ENCODE results near the gene ZNF586. TPM values are rescaled to one million over a fixed set of nuclear protein-coding genes. Genes with fewer than 3 reads are reported as not detected.

ZNF586 gene
- total RNA-seq, 4 donors from 2014 or later = 11.8 to 16.6 (median 13.0) TPM

- intact Hi-C loops (cut with DNase I) = no loop called here
- peaks cover 0 to 96% (median 60%) of the 10 kb centered on the region in 4 donors for H3K9me3 ChIP-seq
- TF ChIP-seq EP300 (IDR thresholded peaks at IDR 0.05) = no peak
- H3K27me3 ChIP-seq = no peaks in the 10 kb centered on the region
- DNase-seq (ENCODE audit: extremely low spot score) = no peak
- 81% methylated on average over 6 of the region's 6 CpGs for WGBS
- H3K4me1 ChIP-seq = peaks cover 4 to 6% (median 5%) of the 10 kb centered on the region in 4 donors
- H3K27ac ChIP-seq (replicated peaks in 1 of 4) = no peak overlapping the region
- H3K4me3 ChIP-seq = no peak overlapping the region
- H3K36me3 ChIP-seq = peaks cover 60 to 82% (median 80%) of the 10 kb centered on the region in 4 donors
Measured at GRCh38 chr19:57776764-57777296, 7.4 kb downstream of the ZNF586 start.

GRCh38 chr19:57778336-57778735, 8.9 kb downstream of the ZNF586 start:
- intact Hi-C loops (cut with DNase I) = no loop called here
- Histone ChIP-seq H3K36me3 (peaks cover 55 to 73% (median 67%) of the 10 kb centered on the region in 4 donors), H3K27ac (replicated peaks in 1 of 4) (no peak overlapping the region), H3K4me3 (no peak overlapping the region), H3K9me3 (peaks cover 0 to 93% (median 60%) of the 10 kb centered on the region in 4 donors), H3K27me3 (no peaks in the 10 kb centered on the region), H3K4me1 (peaks cover 0 to 5% (median 0%) of the 10 kb centered on the region in 4 donors)
- WGBS = 100% methylated on average over 4 of the region's 4 CpGs
- no peak for TF ChIP-seq CTCF (IDR thresholded peaks at IDR 0.05)
- TF ChIP-seq EP300 (IDR thresholded peaks at IDR 0.05) = no peak
- TF ChIP-seq POLR2AphosphoS5 (IDR thresholded peaks at IDR 0.05) = no peak
- TF ChIP-seq POLR2A (IDR thresholded peaks at IDR 0.05; ENCODE audit: low read depth) = no peak
- DNase-seq (ENCODE audit: extremely low spot score) = no peak

GRCh38 chr19:57779220-57779845, 9.9 kb downstream of the ZNF586 start:
- Histone ChIP-seq H3K27me3 (no peaks in the 10 kb centered on the region), H3K4me3 (no peak overlapping the region), H3K27ac (replicated peaks in 1 of 4) (no peak overlapping the region), H3K9me3 (peaks cover 0 to 86% (median 57%) of the 10 kb centered on the region in 4 donors), H3K36me3 (peaks cover 55 to 70% (median 64%) of the 10 kb centered on the region in 4 donors), H3K4me1 (no peaks in the 10 kb centered on the region)
- WGBS = 97% methylated on average over 10 of the region's 10 CpGs
- intact Hi-C loops (cut with DNase I) = no loop called here
- TF ChIP-seq POLR2A (IDR thresholded peaks at IDR 0.05; ENCODE audit: low read depth) (no peak), EP300 (IDR thresholded peaks at IDR 0.05) (no peak), POLR2AphosphoS5 (IDR thresholded peaks at IDR 0.05) (no peak), CTCF (IDR thresholded peaks at IDR 0.05) (no peak)
- no peak for DNase-seq (ENCODE audit: extremely low spot score)

- 91% methylated on average over 32 of the region's 38 CpGs for WGBS
- no peak overlapping the region for H3K27ac ChIP-seq (replicated peaks in 1 of 4)
Measured at GRCh38 chr19:57786286-57786685, 16.8 kb downstream of the ZNF586 start.

GRCh38 chr19:57786906-57787305, 17.4 kb downstream of the ZNF586 start:
- Histone ChIP-seq H3K36me3 (peaks cover 15 to 52% (median 30%) of the 10 kb centered on the region in 4 donors), H3K4me1 (no peaks in the 10 kb centered on the region), H3K27me3 (no peaks in the 10 kb centered on the region), H3K27ac (replicated peaks in 1 of 4) (no peak overlapping the region), H3K4me3 (no peak overlapping the region), H3K9me3 (peaks cover 0 to 61% (median 30%) of the 10 kb centered on the region in 4 donors)
- DNase-seq (ENCODE audit: extremely low spot score) = no peak
- WGBS = 88% methylated on average over 5 of the region's 5 CpGs
- TF ChIP-seq POLR2A (IDR thresholded peaks at IDR 0.05; ENCODE audit: low read depth) (no peak), EP300 (IDR thresholded peaks at IDR 0.05) (no peak), POLR2AphosphoS5 (IDR thresholded peaks at IDR 0.05) (no peak), CTCF (IDR thresholded peaks at IDR 0.05) (no peak)
- intact Hi-C loops (cut with DNase I) = no loop called here

More at GRCh38 chr19:57786286-57786685, 16.8 kb downstream of the ZNF586 start:
- Histone ChIP-seq H3K4me3 (no peak overlapping the region), H3K4me1 (no peaks in the 10 kb centered on the region), H3K9me3 (peaks cover 0 to 66% (median 30%) of the 10 kb centered on the region in 4 donors), H3K36me3 (peaks cover 15 to 47% (median 26%) of the 10 kb centered on the region in 4 donors), H3K27me3 (no peaks in the 10 kb centered on the region)
- TF ChIP-seq POLR2A (IDR thresholded peaks at IDR 0.05; ENCODE audit: low read depth) = no peak
- no peak for DNase-seq (ENCODE audit: extremely low spot score)
- intact Hi-C loops (cut with DNase I) = no loop called here

Measured in esophagus muscularis mucosa (tissue), 4 donors.